NCI-H526 (cell line): Measurements from ENCODE around the gene PBX3.

Experiments
- DNase-seq, 2 experiments: peaks; one replicate each; lab custom pipeline; 2025; lab: John Stamatoyannopoulos, UW

Gene PBX3

GRCh38 chr9:125867751-125868415, 120.7 kb downstream of the PBX3 start:
- DNase-seq = no peak

- no peak for DNase-seq
Observed at GRCh38 chr9:125878164-125878631, 131.0 kb downstream of the PBX3 start.

DNA sequence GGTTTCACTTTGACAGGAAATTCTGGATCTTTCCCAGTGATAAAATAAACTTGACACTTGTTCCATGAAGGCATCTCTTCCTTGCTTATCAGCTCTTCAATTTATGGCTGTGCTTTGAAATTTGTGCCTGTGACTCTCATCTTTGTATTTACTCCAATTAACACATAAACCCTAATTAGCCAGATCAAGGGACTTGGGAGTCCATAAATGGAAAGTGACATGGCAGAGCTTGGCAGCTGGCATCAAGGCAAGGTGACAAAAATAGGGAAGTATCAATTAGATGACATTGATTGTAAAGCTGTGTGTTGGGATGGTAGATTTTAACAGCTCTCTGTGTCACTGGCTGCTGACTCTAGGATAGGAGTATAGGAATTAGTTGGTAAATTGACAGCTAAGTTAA, 133.9 kb downstream of the PBX3 start:
- DNase-seq = no peak

GRCh38 chr9:125883565-125884217, 136.5 kb downstream of the PBX3 start:
- DNase-seq = no peak

GRCh38 chr9:125884218-125884595, 137.0 kb downstream of the PBX3 start:
- DNase-seq = no peak

- no peak for DNase-seq
Observed at GRCh38 chr9:125885405-125886034, 138.3 kb downstream of the PBX3 start.

DNA sequence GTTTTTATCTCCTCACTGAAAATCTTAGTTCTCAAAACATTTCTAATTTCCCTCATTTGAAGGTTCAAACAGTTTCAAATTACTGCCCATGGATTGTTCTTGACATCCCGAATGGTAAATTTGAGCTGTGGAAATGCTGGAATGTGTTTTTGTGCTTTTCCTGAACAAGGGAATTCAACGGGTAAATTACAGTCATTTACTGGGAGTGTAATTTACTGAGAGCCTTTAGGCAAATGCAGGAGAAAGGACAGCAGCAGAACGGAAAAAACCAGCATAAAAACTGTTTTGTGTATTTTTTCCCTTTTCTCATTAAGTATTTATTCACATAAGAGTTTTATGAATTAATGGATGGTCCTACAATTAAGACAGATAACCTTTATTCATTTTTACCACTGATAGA, 139.2 kb downstream of the PBX3 start:
- no peak for DNase-seq

- DNase-seq = peak; percentile 47 to 63
Observed at GRCh38 chr9:125887172-125887571, 140.0 kb downstream of the PBX3 start.

DNA sequence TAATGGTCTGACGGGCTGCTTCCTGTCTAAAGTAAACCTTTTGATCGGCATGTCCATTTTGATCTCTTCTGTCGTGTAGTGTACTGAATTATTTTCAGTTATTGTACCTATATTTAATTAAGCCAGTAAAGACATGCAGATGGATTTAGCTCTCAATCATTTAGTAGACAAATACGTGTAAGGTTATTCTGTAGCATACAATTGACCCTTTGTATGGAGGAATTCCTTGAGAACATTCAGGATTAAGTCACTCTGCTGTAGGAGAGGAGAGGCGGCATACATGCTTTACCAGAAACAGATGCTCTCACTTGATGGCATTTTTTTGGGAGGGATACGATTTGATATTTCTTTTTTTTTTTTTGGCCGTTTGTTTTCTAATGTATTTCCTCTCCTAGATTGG, 141.0 kb downstream of the PBX3 start:
- DNase-seq = no peak

DNA sequence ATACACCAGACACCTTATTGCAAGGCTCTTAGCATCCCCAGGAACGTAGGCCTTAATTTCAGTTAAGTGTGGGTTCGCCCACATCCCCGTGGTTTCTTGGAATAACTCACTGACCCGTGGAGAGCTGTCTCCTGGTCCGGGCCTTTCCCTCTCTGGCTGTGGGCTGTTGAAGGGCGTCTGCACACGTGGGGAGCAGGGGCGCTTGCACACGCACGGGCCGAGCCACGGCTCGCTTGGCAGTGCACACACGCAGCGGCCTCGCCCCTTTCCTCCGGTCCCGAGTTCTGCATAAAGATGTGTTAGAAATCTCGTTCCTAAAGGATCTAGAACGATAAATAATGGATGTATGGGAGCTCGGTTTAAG, 141.9 kb downstream of the PBX3 start:
- DNase-seq = no peak

DNA sequence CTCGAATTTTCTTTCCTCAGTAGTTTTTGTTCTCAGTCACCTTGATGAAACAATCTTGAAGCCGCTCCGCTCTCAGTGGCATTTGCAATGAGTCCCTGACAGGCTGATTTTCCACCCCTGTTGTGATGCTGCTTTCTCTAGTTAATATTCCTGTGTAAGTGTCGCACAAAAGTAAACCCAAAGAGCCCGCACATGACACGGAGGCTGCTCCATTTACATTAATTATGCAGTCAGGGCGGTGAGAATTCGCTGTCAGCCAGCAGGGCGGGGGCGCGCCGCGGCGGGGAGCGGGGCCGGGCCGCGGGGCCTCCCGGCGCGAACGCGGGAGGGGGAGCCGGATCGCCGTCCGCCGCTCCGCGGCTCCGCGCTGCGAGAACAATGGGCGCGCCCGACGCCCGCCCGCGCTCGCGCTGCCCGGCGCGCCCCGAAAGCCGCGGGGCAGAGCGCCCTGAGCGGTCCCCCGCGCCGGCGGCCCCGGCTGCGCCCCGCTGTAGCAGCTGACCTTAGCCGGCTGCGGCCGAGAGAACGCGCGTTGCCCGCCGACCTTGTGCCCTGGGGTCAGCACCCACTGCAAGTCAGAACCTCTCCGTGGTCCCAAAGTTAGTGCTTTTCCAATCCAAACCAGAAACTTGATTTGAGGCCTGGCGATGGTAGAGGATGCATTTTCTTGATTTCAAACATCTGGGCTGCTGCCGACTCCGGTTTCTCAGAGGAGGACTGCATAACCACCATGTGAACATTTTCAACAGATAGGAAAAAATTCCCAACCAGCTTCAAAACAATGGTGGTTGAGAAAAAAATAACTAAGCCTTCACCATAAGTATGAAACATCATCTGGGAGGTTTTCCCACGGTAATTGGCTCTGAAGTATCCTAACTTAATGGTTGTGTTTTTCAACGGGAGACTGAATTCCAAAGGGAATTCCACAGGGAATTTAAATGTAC, 142.6 kb downstream of the PBX3 start:
- DNase-seq = peak in 1 of 2 experiments; percentile 27

DNA sequence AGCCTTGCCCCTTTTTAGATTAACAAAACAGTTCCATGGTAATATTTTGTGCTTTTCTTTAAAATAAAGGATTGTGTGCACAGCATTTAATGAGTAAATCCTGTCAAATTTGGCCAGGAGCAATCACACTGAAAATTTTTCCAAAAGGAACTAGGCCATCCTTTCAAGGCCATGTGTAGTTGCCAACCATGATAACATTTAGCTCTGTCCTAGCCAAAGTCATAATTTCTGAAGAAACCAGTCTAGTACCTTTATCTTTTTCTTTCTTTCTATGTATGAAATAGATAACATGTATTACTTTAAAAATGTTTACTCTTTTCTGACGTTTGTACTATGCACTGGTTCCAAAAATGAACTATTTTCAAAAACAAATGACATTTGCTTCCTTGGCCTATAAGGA, 143.7 kb downstream of the PBX3 start:
- no peak for DNase-seq

DNA sequence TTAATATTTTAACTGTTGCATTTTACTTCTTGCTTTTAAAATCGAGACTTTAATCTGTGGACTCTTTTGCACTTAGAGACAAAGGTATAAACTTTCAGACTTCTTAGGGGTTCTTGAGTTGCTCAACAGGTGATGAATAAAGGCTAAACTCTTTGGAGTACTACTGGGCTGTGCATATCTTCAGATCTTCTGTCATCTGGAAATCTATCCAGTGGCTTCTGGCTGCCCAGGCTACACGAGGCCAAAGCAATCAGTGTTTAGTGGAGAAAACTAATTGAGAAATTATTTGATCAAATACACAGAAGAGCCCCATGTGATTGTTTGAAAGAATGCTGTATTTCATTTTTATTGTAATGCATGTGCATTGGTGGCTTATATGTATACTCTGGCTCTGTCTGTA, 146.1 kb downstream of the PBX3 start:
- no peak for DNase-seq

DNA sequence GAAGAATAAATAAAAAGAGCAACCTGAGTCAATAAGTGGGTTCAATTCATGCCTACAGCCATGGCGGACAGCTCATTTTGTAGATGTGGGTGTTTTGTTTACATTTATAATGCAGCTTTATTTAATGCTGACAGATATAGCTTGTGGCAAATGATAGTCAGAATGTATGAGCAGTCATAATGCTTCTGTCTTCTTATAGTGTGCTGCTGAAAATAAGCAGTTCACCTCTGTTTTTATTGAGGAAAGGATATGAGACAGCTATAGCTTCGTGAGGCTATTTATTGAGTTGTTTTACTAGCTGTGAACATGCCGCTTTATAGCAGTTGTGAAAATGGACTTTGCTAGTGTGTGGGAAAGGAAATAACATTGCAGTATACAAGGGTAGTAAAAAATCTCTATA, 147.4 kb downstream of the PBX3 start:
- DNase-seq = no peak

DNA sequence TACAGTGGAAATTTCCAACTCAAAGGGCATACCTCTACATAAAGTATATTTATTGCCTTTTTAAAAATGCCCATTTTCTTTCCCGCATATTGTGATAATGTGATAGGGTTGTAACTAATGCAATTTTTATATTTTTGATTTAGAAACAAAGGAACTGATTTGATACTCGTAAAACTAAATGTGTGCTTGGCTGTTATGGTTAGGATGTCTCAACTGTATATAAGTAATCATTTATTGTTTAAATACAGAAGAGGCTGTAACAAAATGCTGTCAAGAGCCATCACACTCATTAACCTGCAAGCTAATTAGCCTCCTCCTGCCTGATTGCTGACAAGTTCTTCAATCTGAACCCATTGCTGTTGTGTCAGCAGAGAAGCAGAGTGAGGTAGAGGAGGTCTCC, 149.2 kb downstream of the PBX3 start:
- no peak for DNase-seq

GRCh38 chr9:125896964-125897363, 149.8 kb downstream of the PBX3 start:
- DNase-seq = no peak

DNA sequence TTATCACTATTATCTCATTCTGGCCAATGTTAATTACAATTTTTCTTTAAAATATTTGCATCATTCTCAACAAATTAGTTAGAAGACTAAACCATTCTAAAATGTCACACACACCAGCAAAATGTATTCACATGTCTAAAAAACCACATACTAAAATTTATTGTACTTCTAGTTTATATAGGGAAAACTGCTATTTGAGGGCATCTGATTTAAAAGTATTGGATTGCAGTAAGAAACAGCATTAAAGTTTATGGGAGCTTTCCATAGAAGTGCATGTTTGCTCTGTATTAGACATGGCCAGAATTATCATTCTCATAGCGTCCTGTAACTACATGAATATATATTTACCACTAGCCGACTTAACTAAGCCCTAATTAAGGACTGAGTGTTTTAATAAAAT, 150.3 kb downstream of the PBX3 start:
- DNase-seq = no peak

DNA sequence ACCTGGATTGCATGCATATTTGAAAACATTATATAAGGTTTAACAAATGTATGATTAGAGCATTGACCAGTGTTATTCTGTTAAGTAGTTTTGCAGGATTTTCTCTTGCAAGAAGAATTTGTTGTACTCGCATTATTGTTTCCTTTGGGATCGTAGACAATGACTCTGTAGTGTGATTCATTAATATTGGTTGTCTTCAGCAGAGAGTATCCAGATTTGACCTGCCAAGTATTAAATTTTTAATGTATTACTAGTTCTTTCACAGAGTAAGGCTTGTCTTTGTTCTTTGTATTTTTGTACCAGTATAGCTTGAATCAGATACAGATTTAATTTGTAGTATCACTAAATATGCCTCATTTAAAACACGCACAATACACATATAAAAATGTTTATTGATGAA, 155.0 kb downstream of the PBX3 start:
- DNase-seq = no peak

DNA sequence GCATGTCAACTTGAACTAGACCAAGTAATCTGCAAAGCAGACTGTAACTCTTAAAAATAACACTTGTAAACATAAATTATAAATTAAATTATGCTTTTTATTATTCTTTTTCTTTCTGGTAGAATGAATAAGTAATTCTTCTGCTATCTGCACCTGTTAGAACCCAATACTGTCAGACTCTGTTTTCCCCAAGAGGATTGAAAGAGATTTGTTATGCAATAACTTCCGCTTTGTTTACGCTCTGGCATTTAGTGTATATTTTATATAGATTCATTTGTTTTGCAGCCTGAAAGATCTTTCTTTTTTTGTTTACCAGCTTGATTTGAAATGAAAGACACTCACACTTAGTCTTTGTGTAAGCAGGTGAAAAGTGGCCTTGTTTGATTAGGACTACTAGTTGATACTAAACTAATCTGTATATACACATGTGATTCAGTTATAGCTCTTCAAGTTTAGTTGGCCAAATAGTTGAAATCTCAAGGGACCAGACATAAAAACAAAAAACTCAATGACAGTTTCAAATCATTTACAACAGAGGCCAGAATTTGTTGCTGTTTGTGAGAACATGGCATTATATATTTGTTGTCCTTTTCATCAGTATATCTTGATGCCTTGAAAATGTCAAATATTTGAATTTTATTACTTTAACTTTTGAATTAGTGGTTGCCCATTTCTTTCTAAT, 155.8 kb downstream of the PBX3 start:
- no peak for DNase-seq

- peak in 1 of 2 experiments; percentile 18 for DNase-seq
Observed at GRCh38 chr9:125904155-125904851, 157.1 kb downstream of the PBX3 start.

DNA sequence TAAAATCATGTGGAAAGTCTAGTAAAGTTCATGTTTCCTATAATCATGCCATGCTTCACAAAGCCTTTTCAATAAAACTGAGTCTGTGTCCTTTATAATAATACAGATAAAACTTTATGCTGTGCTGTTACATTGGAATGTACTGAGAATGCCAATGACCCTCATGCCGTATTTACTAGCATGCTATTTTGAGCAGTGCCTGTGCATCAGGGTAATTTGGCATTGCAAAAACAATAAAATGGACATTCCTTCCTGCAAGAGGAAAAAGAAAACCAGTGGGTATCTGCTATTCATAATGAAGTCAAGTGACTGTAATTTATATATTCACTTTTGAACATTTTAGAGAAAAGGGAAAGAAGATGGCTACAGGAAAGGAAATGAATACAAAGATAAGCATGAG, 159.0 kb downstream of the PBX3 start:
- no peak for DNase-seq
